SK-N-MC (cell line): ENCODE measurements around the gene EPS15.

Experiments used
- EZH2 ChIP-seq: fragments of 200-600 bp; sonication (generic); IDR thresholded peaks from one replicate; pipeline ENCODE4 v1.6.1; 2017; ENCODE audit warnings: antibody characterized with exemption
- POLR2AphosphoS5 ChIP-seq: IDR thresholded peaks from 2 replicates; pipeline ENCODE4 v1.6.1; 2012; ENCODE audit warnings: mild to moderate bottlenecking, low read depth, low read length, borderline replicate concordance

DNA sequence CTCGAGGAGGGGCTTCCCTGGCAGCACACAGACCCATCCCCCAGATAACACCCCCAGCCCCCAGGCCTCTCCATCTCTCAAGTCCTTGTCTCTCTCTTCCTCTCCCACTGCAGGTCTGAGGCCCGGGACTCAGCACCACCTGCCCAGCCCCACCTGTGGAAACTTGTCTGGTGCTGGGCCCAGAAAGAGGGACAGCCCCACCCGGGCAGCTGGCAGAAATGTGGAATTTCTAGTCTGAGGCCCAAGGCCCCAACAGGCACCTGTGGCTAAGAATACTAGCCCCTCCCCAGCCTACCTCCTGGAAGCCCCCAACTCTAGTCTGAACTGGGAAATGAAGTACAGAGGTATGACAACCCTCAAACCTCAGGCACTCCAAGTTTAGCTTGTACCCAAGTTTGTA, 204.1 kb downstream of the EPS15 start:
- TF ChIP-seq POLR2AphosphoS5 (no peak), EZH2 (no peak)
